B cell (primary cell): ENCODE data around the gene TTC1. TPM values are rescaled to one million over a fixed set of nuclear protein-coding genes. Genes with fewer than 3 reads are reported as not detected.
A peak's percentile ranks its signal among the peaks of the same experiment; 100 is the strongest.
"Not testable (repeated sequence)": the region's sequence is repeated elsewhere in the genome, so short reads cannot be mapped to it uniquely, and the experiment has no call there.

ENCODE experiments used
- ATAC-seq: fragments of 200-7000 bp; cut with Tn5 transposase; one replicate; pipeline ENCODE4 v1.10.0; 2021; ENCODE audit warnings: low read depth, mild to moderate bottlenecking, moderate number of reproducible peaks, moderate library complexity
- CTCF ChIA-PET: fragments of 350-600 bp; sonication (Branson Sonifier 250); formaldehyde crosslinking; loops from one replicate; lab custom pipeline; 2021; ENCODE audit warnings: antibody characterized with exemption, inconsistent platforms; lab: Charles Lee
- POLR2A ChIA-PET: fragments of 350-600 bp; sonication (Branson Sonifier 250); formaldehyde crosslinking; loops from one replicate; lab custom pipeline; 2021; ENCODE audit warnings: antibody characterized with exemption; lab: Charles Lee
- DNase-seq: peaks from one replicate; pipeline ENCODE4 v3.0.0; 2013
- H2AFZ ChIP-seq: 2 replicates; pipeline ENCODE4 v1.6.1; 2012; ENCODE audit warnings: mild to moderate bottlenecking, low read depth, low read length; ENCODE audit not compliant: insufficient read depth, poor library complexity, severe bottlenecking
- H3K27ac ChIP-seq, 2 donors: 1 replicate in 1 of 2; 2 replicates in 1 of 2; pipeline ENCODE4 v1.5.1; 2012 to 2013; ENCODE audit warnings: low read length in 2 of 2, mild to moderate bottlenecking in 2 of 2, moderate library complexity in 1 of 2
- H3K27me3 ChIP-seq, 4 experiments: fragments of 200-600 bp in 1 of 4; sonication (generic) in 1 of 4; replicated peaks in 1 of 4; 1 replicate in 2 of 4; 2 replicates in 2 of 4; pipeline versions ENCODE4 v1.6.1 to v1.7.0; 2013 to 2016; ENCODE audit warnings: low read length in 3 of 4, mild to moderate bottlenecking in 2 of 4, mixed read lengths in 1 of 4, moderate library complexity in 1 of 4; ENCODE audit not compliant: insufficient read depth in 4 of 4, control insufficient read depth in 3 of 4; ENCODE audit errors: control extremely low read depth in 1 of 4
- H3K36me3 ChIP-seq, 2 experiments: replicated peaks in 1 of 2; 1 replicate in 1 of 2; 2 replicates in 1 of 2; pipeline versions ENCODE4 v1.6.1 to v1.7.1; 2013; ENCODE audit warnings: low read length in 1 of 2; ENCODE audit not compliant: insufficient read depth in 2 of 2, control insufficient read depth in 1 of 2; ENCODE audit errors: control extremely low read depth in 1 of 2, extremely low read depth in 1 of 2
- H3K4me1 ChIP-seq, 2 donors: fragments of 200-600 bp in 1 of 2; sonication (generic) in 1 of 2; 1 replicate in 1 of 2; 2 replicates in 1 of 2; pipeline versions ENCODE4 v1.5.1 to v1.6.1; 2013 to 2017; ENCODE audit warnings: low read length in 2 of 2; ENCODE audit not compliant: control insufficient read depth in 2 of 2, insufficient read depth in 2 of 2
- H3K4me2 ChIP-seq: replicated peaks from 2 replicates; pipeline ENCODE3; 2012; ENCODE audit warnings: mild to moderate bottlenecking, low read depth, low read length; ENCODE audit not compliant: poor library complexity, severe bottlenecking
- H3K4me3 ChIP-seq, 5 experiments: fragments of 200-600 bp in 1 of 5; sonication (generic) in 1 of 5; 1 replicate in 3 of 5; 2 replicates in 2 of 5; pipeline versions ENCODE4 v1.5.1 to v1.7.0; 2011 to 2016; ENCODE audit warnings: low read length in 4 of 5, mild to moderate bottlenecking in 4 of 5, low read depth in 2 of 5, control low read depth in 1 of 5, moderate library complexity in 1 of 5; ENCODE audit not compliant: insufficient read depth in 1 of 5; ENCODE audit errors: control extremely low read depth in 1 of 5, extremely low read depth in 1 of 5
- H3K79me2 ChIP-seq: fragments of 200-600 bp; sonication (generic); one replicate; pipeline ENCODE4 v1.6.0; 2016; ENCODE audit warnings: low read length; ENCODE audit not compliant: control insufficient read depth, insufficient read depth
- H3K9ac ChIP-seq: fragments of 200-600 bp; sonication (generic); 2 replicates; pipeline ENCODE4 v1.6.1; 2017; ENCODE audit warnings: mild to moderate bottlenecking, low read length, moderate library complexity
- H3K9me3 ChIP-seq, 3 donors: one replicate each; pipeline versions ENCODE4 v1.6.1 to v1.7.1; 2013; ENCODE audit warnings: low read length in 2 of 3; ENCODE audit not compliant: control insufficient read depth in 2 of 3, insufficient read depth in 1 of 3; ENCODE audit errors: control extremely low read depth in 1 of 3
- H4K20me1 ChIP-seq: 2 replicates; pipeline ENCODE4 v1.6.0; 2012; ENCODE audit warnings: mild to moderate bottlenecking, low read length; ENCODE audit not compliant: insufficient read depth, control insufficient read depth, poor library complexity, severe bottlenecking
- H3K27ac Mint-ChIP-seq: one replicate; pipeline ENCODE4 v1.8.0; 2021; ENCODE audit warnings: mixed read lengths
- H3K27me3 Mint-ChIP-seq: one replicate; pipeline ENCODE4 v1.8.0; 2021; ENCODE audit warnings: mixed read lengths
- H3K4me1 Mint-ChIP-seq: one replicate; pipeline ENCODE4 v1.8.0; 2021; ENCODE audit warnings: mixed read lengths
- H3K4me3 Mint-ChIP-seq: one replicate; pipeline ENCODE4 v1.8.0; 2021; ENCODE audit warnings: mixed read lengths
- H3K9me3 Mint-ChIP-seq: one replicate; pipeline ENCODE4 v1.8.0; 2022; ENCODE audit warnings: mixed read lengths; ENCODE audit not compliant: insufficient read depth
- EZH2 ChIP-seq: IDR thresholded peaks from 2 replicates; pipeline ENCODE4 v1.6.1; 2012; ENCODE audit warnings: borderline replicate concordance, low read depth, mild to moderate bottlenecking, moderate library complexity, low read length; ENCODE audit not compliant: insufficient read depth, poor library complexity, severe bottlenecking
- WGBS: methylation state at CpG from one replicate; pipeline ENCODE4 v1.1.5; 2013; ENCODE audit warnings: missing lambda C conversion rate; ENCODE audit not compliant: insufficient coverage; 5-methylcytosine and 5-hydroxymethylcytosine counted together
- intact Hi-C: fragments of 100-400 bp; cut with micrococcal nuclease; formaldehyde crosslinking; loops from one replicate; pipeline ENCODE4 v1.10.0; 2022
- polyA plus RNA-seq: library from polyadenylated mRNA; depleted of rRNA; stranded (reverse); fragments of >200 nt; gene quantifications from 2 replicates; pipeline ENCODE4 v1.2.3, GENCODE V29; 2012
- total RNA-seq, 2 donors: library from RNA; stranded (reverse); fragments of 120-200 nt in 1 of 2; gene quantifications; 1 replicate in 1 of 2; 2 replicates in 1 of 2; pipeline versions ENCODE4 v1.2.3 to v1.2.4, GENCODE V29; 2013 to 2022
- TF ChIP-seq, protein P1 (sequence below): fragments of 200-600 bp; IDR thresholded peaks from one replicate; pipeline ENCODE4 v1.8.0; 2022; ENCODE audit warnings: antibody characterized with exemption, mild to moderate bottlenecking

The TTC1 gene
- total and polyA plus RNA-seq, 2 donors (not counting 1 experiment from before 2014, with no cell fraction given) = 12.1 to 40.4 TPM

DNA sequence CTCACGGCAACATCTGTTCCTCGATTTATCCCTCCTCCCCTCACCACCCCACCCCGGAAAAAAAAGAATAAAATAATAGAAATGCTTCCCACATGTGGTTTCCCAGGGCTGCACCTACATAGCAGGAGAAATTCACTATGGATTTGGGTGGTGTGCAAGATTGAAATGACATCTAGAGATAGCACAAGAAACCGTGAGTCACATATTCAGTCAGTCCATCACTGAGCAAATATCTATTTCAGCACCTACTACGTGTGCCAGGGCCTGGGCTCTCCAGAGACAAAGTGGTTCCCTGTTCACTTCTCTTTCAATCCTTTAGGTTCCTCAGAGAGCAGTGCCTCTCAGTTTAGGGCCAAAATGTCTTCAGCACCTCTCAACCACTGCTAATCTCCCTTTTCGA lies 45.0 kb upstream of the TTC1 start:
- Histone ChIP-seq H3K4me1 (peaks cover 0 to 3% of the 10 kb centered on the region in 2 donors), H3K4me2 (no peak overlapping the region), H3K9me3 (no peaks in the 10 kb centered on the region), H3K27me3 (peaks cover 0 to 18% (median 12%) of the 10 kb centered on the region in 4 experiments), H2AFZ (no peak overlapping the region), H3K36me3 (no peaks in the 10 kb centered on the region), H3K27ac (no peak overlapping the region), H3K9ac (no peak overlapping the region), H3K4me3 (no peak overlapping the region), H4K20me1 (no peaks in the 10 kb centered on the region), H3K79me2 (no peaks in the 10 kb centered on the region)
- intact Hi-C loops = no loop called here
- TF ChIP-seq, protein P1, sequence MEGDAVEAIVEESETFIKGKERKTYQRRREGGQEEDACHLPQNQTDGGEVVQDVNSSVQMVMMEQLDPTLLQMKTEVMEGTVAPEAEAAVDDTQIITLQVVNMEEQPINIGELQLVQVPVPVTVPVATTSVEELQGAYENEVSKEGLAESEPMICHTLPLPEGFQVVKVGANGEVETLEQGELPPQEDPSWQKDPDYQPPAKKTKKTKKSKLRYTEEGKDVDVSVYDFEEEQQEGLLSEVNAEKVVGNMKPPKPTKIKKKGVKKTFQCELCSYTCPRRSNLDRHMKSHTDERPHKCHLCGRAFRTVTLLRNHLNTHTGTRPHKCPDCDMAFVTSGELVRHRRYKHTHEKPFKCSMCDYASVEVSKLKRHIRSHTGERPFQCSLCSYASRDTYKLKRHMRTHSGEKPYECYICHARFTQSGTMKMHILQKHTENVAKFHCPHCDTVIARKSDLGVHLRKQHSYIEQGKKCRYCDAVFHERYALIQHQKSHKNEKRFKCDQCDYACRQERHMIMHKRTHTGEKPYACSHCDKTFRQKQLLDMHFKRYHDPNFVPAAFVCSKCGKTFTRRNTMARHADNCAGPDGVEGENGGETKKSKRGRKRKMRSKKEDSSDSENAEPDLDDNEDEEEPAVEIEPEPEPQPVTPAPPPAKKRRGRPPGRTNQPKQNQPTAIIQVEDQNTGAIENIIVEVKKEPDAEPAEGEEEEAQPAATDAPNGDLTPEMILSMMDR = no peak
- H3K9me3 Mint-ChIP-seq = no peaks in the 10 kb centered on the region
- CTCF ChIA-PET = interaction anchor here (1.4 to 3.1 kb wide), 4 partner anchors 23 to 807 kb away, joined by 5 to 11 read pairs (median 10); no protein-coding TSS in a partner anchor
- WGBS = 84% methylated on average over 2 of the region's 6 CpGs
- no peak overlapping the region for H3K4me3 Mint-ChIP-seq
- POLR2A ChIA-PET = no interaction called here
- no peak overlapping the region for H3K27ac Mint-ChIP-seq
- ATAC-seq (no peak), DNase-seq (no peak)
- H3K4me1 Mint-ChIP-seq = no peaks in the 10 kb centered on the region
- H3K27me3 Mint-ChIP-seq = peaks cover 44% of the 10 kb centered on the region

DNA sequence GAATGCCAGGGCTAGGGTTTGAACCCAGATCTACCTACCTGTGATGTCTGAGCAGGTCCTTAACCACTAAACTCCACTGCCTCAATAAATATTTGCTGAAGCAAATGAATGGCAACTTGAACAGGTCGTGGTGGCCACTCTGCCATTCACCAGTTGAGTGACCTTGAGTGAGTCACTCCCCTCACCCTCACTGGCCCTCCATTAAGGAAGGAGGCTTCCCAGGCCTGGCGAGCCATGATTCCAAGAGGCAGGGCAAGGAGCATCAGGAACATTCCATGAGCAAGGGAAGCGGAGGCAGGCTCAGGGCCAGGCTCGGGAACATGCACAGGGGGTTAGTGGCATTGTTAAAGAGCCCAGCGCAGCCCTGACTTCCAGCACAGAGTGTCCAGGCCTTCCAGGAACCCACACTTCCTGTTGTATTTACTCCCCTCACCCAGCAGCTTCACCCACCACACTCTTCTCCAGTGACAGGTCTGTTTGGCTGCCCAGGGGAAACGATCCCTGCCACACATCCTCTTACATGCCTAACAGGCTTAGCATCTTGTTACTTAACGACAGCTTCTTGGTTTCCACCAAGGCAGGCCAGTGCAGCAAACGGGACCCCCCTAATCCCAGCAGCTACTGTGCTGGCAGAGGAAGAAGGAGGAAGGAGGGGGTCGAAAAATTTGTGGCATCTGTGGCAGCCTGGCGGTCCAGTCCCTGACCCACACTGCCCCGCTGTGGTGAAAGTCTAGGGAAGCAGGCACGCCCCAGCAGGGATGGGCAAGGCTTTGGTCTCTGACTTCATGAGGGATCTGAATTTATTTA lies 43.7 kb upstream of the TTC1 start:
- no peak overlapping the region for H3K4me2 ChIP-seq
- Mint-ChIP-seq H3K27ac (no peak overlapping the region), H3K4me3 (no peak overlapping the region), H3K4me1 (no peaks in the 10 kb centered on the region), H3K27me3 (peaks cover 42% of the 10 kb centered on the region), H3K9me3 (no peaks in the 10 kb centered on the region)
- TF ChIP-seq, protein P1 = peak; percentile 50
- no peak for TF ChIP-seq EZH2
- 51% methylated on average over 8 of the region's 12 CpGs for WGBS
- H3K4me1 ChIP-seq = peaks cover 0 to 3% of the 10 kb centered on the region in 2 donors
- H3K27me3 ChIP-seq = peaks cover 0 to 22% (median 14%) of the 10 kb centered on the region in 4 experiments
- no peak overlapping the region for H3K9ac ChIP-seq
- ChIA-PET CTCF (interaction anchor here (0.8 to 3.1 kb wide), 6 partner anchors 21 to 808 kb away, joined by 3 to 11 read pairs (median 7); no protein-coding TSS in a partner anchor), POLR2A (no interaction called here)
- no peak overlapping the region for H3K4me3 ChIP-seq
- no peaks in the 10 kb centered on the region for H3K79me2 ChIP-seq
- intact Hi-C loops = loop anchor here (1.0 kb wide), 1 partner anchor 679 kb away; no protein-coding TSS in a partner anchor
- no peak overlapping the region for H2AFZ ChIP-seq
- ATAC-seq = peak; percentile 49
- no peaks in the 10 kb centered on the region for H3K36me3 ChIP-seq
- peak; percentile 32 for DNase-seq
- H3K27ac ChIP-seq = no peak overlapping the region
- H4K20me1 ChIP-seq = no peaks in the 10 kb centered on the region
- H3K9me3 ChIP-seq = no peaks in the 10 kb centered on the region

DNA sequence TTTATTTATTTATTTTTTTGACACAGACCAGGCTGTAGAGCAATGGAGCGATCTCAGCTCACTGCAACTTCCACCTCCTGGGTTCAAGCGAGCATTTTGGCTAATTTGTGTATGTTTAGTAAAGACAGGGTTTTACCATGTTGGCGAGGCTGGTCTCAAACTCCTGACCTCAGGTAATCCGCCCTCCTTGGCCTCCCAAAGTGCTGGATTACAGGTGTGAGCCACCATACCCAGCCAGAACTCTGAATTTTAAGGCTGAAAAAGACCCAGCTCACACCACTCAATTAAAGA lies 43.2 kb upstream of the TTC1 start:
- DNase-seq, H3K9ac ChIP-seq, H3K9me3 Mint-ChIP-seq, H3K4me2 ChIP-seq, POLR2A ChIA-PET, ATAC-seq, H3K79me2 ChIP-seq, H3K4me3 ChIP-seq, H3K27ac Mint-ChIP-seq, H3K4me3 Mint-ChIP-seq, H3K4me1 ChIP-seq, H3K36me3 ChIP-seq, H3K9me3 ChIP-seq, H3K27ac ChIP-seq, H2AFZ ChIP-seq, H4K20me1 ChIP-seq, H3K4me1 Mint-ChIP-seq: not testable (repeated sequence)
- WGBS = 95% methylated on average over 2 of the region's 4 CpGs
- intact Hi-C loops = loop anchor here (1.0 kb wide), 1 partner anchor 679 kb away; no protein-coding TSS in a partner anchor
- H3K27me3 Mint-ChIP-seq = peaks cover 45% of the 10 kb centered on the region
- peaks cover 0 to 26% (median 17%) of the 10 kb centered on the region in 4 experiments for H3K27me3 ChIP-seq
- CTCF ChIA-PET = interaction anchor here (1.3 to 2.4 kb wide), 2 partner anchors 680 to 692 kb away, joined by 3 to 11 read pairs; no protein-coding TSS in a partner anchor
